ENCODE results near the gene GRK5.

GRK5 gene

DNA sequence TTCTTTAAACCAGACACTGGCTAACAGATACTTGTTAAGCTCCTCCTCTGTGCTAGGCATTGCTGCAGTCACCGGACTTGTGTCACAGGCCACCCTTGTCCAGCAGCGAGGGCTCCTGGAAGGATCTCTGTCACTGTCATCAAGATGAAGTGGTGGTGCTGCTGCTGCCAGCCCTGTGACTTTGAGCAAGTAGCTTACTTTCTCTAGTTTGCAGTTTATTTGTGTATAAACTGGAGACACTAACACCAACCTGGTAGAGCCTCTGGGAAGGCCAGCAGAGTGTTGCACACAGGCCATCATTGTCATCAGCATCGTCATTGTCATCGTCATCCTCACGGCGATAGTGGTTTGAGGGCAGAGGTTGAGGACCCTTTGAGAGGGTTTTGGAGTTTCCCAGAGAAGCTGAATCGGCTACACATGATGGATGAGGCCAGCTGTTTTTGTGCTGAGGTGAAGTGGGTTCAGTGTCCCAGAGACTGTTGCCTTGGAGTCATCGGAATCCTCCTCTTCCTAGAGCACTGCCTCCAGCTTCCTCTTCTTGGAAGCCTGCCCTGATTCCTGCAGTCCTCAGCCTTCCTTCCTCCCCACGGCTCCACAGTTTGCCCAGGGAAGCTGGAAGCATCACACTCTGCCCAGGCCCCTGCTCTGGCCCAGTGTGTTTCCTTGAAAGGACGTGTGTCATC is 128.4 kb downstream of the GRK5 start:
- DNase-seq (ENCODE audit: extremely low spot score): no peak
- CTCF ChIA-PET: no interaction called here
- POLR2A ChIA-PET: no interaction called here
- TF ChIP-seq HDGF (IDR thresholded peaks at IDR 0.05; ENCODE audit: borderline replicate concordance) (no peak), NFRKB (IDR thresholded peaks at IDR 0.05) (no peak), TARDBP (IDR thresholded peaks at IDR 0.05) (no peak), PKNOX1 (IDR thresholded peaks at IDR 0.05) (no peak)

GRCh38 chr10:119336599-119336998 is 129.2 kb downstream of the GRK5 start:
- ChIA-PET POLR2A (no interaction called here), CTCF (no interaction called here)
- no peak for TF ChIP-seq ARNT (IDR thresholded peaks at IDR 0.05)
- TF ChIP-seq FOXM1 (IDR thresholded peaks at IDR 0.05; ENCODE audit: borderline replicate concordance): no peak
- no peak for TF ChIP-seq PKNOX1 (IDR thresholded peaks at IDR 0.05)
- no peak for TF ChIP-seq ZNF384 (IDR thresholded peaks at IDR 0.05)
- TF ChIP-seq HDGF (IDR thresholded peaks at IDR 0.05; ENCODE audit: borderline replicate concordance): no peak
- DNase-seq (ENCODE audit: extremely low spot score): no peak

DNA sequence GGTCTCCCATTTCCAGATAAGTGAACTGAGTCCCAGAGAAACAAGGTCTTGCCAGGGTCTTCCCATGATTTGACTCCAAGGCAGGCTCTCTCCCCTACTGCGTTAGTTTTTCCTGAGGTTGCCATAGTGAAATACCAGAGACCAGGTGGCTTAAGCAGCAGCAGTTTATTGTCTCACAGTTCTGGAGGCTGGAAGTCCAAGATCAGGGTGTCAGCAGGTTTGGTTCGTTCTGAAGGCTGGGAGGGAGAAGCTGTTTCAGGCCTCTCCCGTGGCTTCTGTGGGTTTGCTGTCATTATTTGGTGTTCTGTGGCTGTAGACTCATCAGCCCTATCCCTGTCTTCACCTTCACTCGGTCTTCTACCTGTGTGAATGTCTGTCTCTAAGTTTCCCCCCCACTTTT is 129.9 kb downstream of the GRK5 start:
- CTCF ChIA-PET: no interaction called here
- DNase-seq (ENCODE audit: extremely low spot score): no peak
- TF ChIP-seq PKNOX1 (IDR thresholded peaks at IDR 0.05): no peak
- TF ChIP-seq FOXM1 (IDR thresholded peaks at IDR 0.05; ENCODE audit: borderline replicate concordance): no peak
- TF ChIP-seq SP1 (IDR thresholded peaks at IDR 0.05): no peak
- TF ChIP-seq L3MBTL2 (conservative IDR thresholded peaks at IDR 0.05): no peak
- no peak for TF ChIP-seq FOXK2 (IDR thresholded peaks at IDR 0.05)
- no peak for TF ChIP-seq ELF4 (IDR thresholded peaks at IDR 0.05)
- TF ChIP-seq NFRKB (IDR thresholded peaks at IDR 0.05): no peak
- TF ChIP-seq FOXA1 (IDR thresholded peaks at IDR 0.05): no peak
- no peak for TF ChIP-seq CTBP1 (IDR thresholded peaks at IDR 0.05; ENCODE audit: borderline replicate concordance)
- no peak for TF ChIP-seq BHLHE40 (IDR thresholded peaks at IDR 0.05; ENCODE audit: borderline replicate concordance)
- no peak for TF ChIP-seq ARNT (IDR thresholded peaks at IDR 0.05)
- TF ChIP-seq TARDBP (IDR thresholded peaks at IDR 0.05): no peak
- TF ChIP-seq HDGF (IDR thresholded peaks at IDR 0.05; ENCODE audit: borderline replicate concordance): no peak
- TF ChIP-seq ZNF384 (IDR thresholded peaks at IDR 0.05): no peak
- TF ChIP-seq LEF1 (IDR thresholded peaks at IDR 0.05; ENCODE audit: borderline replicate concordance): no peak
- no peak for TF ChIP-seq SUZ12 (IDR thresholded peaks at IDR 0.05)
- POLR2A ChIA-PET: no interaction called here

- TF ChIP-seq NFRKB (IDR thresholded peaks at IDR 0.05) (no peak), FOXK2 (IDR thresholded peaks at IDR 0.05) (no peak), FOXA1 (IDR thresholded peaks at IDR 0.05) (no peak), ARNT (IDR thresholded peaks at IDR 0.05) (no peak), ZNF384 (IDR thresholded peaks at IDR 0.05) (no peak), L3MBTL2 (conservative IDR thresholded peaks at IDR 0.05) (no peak), PKNOX1 (IDR thresholded peaks at IDR 0.05) (no peak), FOXM1 (IDR thresholded peaks at IDR 0.05; ENCODE audit: borderline replicate concordance) (no peak), LEF1 (IDR thresholded peaks at IDR 0.05; ENCODE audit: borderline replicate concordance) (no peak), CTBP1 (IDR thresholded peaks at IDR 0.05; ENCODE audit: borderline replicate concordance) (no peak), BHLHE40 (IDR thresholded peaks at IDR 0.05; ENCODE audit: borderline replicate concordance) (no peak), HDGF (IDR thresholded peaks at IDR 0.05; ENCODE audit: borderline replicate concordance) (no peak), SUZ12 (IDR thresholded peaks at IDR 0.05) (no peak), ELF4 (IDR thresholded peaks at IDR 0.05) (no peak)
- CTCF ChIA-PET: interaction anchor here (0.7 to 1.5 kb wide), 2 partner anchors 139 to 248 kb away, joined by 3 to 4 read pairs; no protein-coding TSS in a partner anchor
- POLR2A ChIA-PET: interaction anchor here (1.0 kb wide), 1 partner anchor 22 kb away, joined by 3 read pairs; no protein-coding TSS in a partner anchor
- DNase-seq (ENCODE audit: extremely low spot score): no peak
Observed at GRCh38 chr10:119337796-119338432, 130.5 kb downstream of the GRK5 start.

DNA sequence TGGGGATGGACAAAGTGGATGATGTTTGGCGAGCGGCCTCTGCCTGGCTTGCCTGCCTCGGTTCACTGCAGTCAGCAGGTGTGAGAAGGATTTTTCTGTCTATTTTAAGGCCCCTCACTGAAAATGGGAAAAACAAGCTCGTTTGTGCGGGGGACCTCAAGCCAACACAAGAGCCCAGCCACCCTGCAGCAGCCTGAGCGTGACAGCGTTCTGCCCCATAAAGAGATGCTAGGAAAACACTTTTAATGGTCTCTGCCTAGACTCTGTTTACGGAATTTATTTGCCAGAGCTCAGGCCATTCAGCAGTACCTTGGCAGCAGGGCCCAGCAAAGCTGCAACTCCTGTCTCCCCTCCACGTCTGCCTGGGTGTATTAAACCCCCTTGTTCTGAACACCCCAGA is 131.7 kb downstream of the GRK5 start:
- ChIA-PET POLR2A (interaction anchor here (1.0 kb wide), 1 partner anchor 23 kb away, joined by 3 read pairs; no protein-coding TSS in a partner anchor), CTCF (interaction anchor here (0.5 to 1.5 kb wide), 3 partner anchors 77 to 147 kb away, joined by 3 to 4 read pairs (median 3); no protein-coding TSS in a partner anchor)
- TF ChIP-seq ELF4 (IDR thresholded peaks at IDR 0.05) (no peak), BHLHE40 (IDR thresholded peaks at IDR 0.05; ENCODE audit: borderline replicate concordance) (no peak), CTBP1 (IDR thresholded peaks at IDR 0.05; ENCODE audit: borderline replicate concordance) (no peak), FOXA1 (IDR thresholded peaks at IDR 0.05) (no peak), FOXK2 (IDR thresholded peaks at IDR 0.05) (no peak), L3MBTL2 (conservative IDR thresholded peaks at IDR 0.05) (no peak), SP1 (IDR thresholded peaks at IDR 0.05) (no peak), SUZ12 (IDR thresholded peaks at IDR 0.05) (no peak), PKNOX1 (IDR thresholded peaks at IDR 0.05) (no peak), FOXM1 (IDR thresholded peaks at IDR 0.05; ENCODE audit: borderline replicate concordance) (no peak)
- no peak for DNase-seq (ENCODE audit: extremely low spot score)

Measured in HEK293T (cell line).